Testis (tissue), 3 donors: ENCODE measurements around the gene P3H2. TPM values are rescaled to one million over a fixed set of nuclear protein-coding genes. Genes with fewer than 3 reads are reported as not detected.
A peak's percentile ranks its signal among the peaks of the same experiment; 100 is the strongest.

Source experiments
- DNase-seq: peaks from one replicate; pipeline ENCODE4 v3.0.0-alpha.2; 2019
- H3K27ac ChIP-seq, 2 donors: fragments of 200-600 bp; sonication (generic); one replicate each; pipeline ENCODE4 v1.5.1; 2019
- H3K27me3 ChIP-seq: fragments of 200-600 bp; sonication (generic); one replicate; pipeline ENCODE4 v1.5.1; 2019
- H3K36me3 ChIP-seq: fragments of 200-600 bp; sonication (generic); one replicate; pipeline ENCODE4 v1.5.1; 2017; ENCODE audit warnings: low read depth; ENCODE audit errors: missing control alignments
- H3K4me1 ChIP-seq: fragments of 200-600 bp; sonication (generic); one replicate; pipeline ENCODE4 v1.5.1; 2019
- H3K4me3 ChIP-seq, 2 donors: fragments of 200-600 bp; sonication (generic); one replicate each; pipeline ENCODE4 v1.5.1; 2017 to 2019
- H3K9me3 ChIP-seq: fragments of 200-600 bp; sonication (generic); one replicate; pipeline ENCODE4 v1.5.1; 2017
- POLR2A ChIP-seq: fragments of 450-650 bp; IDR thresholded peaks from one replicate; pipeline ENCODE4 v1.6.1; 2017; ENCODE audit warnings: antibody characterized with exemption, mild to moderate bottlenecking, moderate library complexity
- WGBS, 2 donors: methylation state at CpG; one replicate each; pipeline ENCODE4 v1.1.5; 2018; 5-methylcytosine and 5-hydroxymethylcytosine counted together
- intact Hi-C: fragments of 100-400 bp; cut with DNase I; formaldehyde crosslinking; loops from one replicate; pipeline ENCODE4 v1.15.1; 2023; ENCODE audit warnings: low total_unique reads
- polyA plus RNA-seq: library from polyadenylated mRNA; stranded (reverse); fragments of 350-450 nt; fragmentation: Illumina TruSeq; extraction: RNeasy Lipid Tissue Mini Kit (QIAGEN cat#74804); gene quantifications from one replicate; pipeline ENCODE4 v1.2.3, GENCODE V29; 2014; ENCODE audit warnings: low read depth, low replicate concordance; ENCODE audit not compliant: insufficient read depth
- total RNA-seq, 2 donors: library from RNA; depleted of rRNA; stranded (reverse); fragments of >200 nt; gene quantifications; one replicate each; pipeline ENCODE4 v1.2.3, GENCODE V29; 2016
- TF ChIP-seq, protein P1 (sequence below), 3 experiments: fragments of 450-650 bp in 2 of 3; fragments of 200-600 bp in 1 of 3; sonication (generic) in 1 of 3; IDR thresholded peaks; one replicate each; pipeline ENCODE4 v1.5.1; 2016 to 2019; ENCODE audit warnings: antibody characterized with exemption in 3 of 3, mild to moderate bottlenecking in 2 of 3, moderate library complexity in 1 of 3

P3H2 gene
- total and polyA plus RNA-seq, 3 donors from 2014 or later = 7.2 to 11.0 (median 10.1) TPM

DNA sequence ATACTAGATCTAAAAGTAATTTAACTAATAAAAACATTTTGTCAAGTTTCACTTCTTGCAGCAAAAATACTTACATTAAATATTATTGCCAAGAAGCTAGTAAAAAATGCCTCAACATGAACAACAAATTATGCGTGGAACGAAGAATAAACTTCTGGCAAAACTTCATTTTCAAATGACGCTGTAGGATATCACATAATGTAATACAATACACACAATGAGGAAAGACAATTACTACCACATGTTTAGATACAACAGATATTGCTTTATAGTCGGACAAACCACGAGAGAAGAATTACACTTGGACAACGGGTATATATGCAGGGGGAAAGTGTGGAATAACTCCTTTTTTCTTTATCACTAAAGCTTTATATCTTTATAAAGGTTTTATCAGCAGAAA is 21.6 kb downstream of the P3H2 start:
- intact Hi-C loops = no loop called here
- no peak overlapping the region for H3K27ac ChIP-seq
- H3K4me3 ChIP-seq = no peak overlapping the region
- no peaks in the 10 kb centered on the region for H3K9me3 ChIP-seq
- no peaks in the 10 kb centered on the region for H3K27me3 ChIP-seq
- peaks cover 6% of the 10 kb centered on the region for H3K4me1 ChIP-seq
- TF ChIP-seq POLR2A = no peak
- TF ChIP-seq, protein P1, sequence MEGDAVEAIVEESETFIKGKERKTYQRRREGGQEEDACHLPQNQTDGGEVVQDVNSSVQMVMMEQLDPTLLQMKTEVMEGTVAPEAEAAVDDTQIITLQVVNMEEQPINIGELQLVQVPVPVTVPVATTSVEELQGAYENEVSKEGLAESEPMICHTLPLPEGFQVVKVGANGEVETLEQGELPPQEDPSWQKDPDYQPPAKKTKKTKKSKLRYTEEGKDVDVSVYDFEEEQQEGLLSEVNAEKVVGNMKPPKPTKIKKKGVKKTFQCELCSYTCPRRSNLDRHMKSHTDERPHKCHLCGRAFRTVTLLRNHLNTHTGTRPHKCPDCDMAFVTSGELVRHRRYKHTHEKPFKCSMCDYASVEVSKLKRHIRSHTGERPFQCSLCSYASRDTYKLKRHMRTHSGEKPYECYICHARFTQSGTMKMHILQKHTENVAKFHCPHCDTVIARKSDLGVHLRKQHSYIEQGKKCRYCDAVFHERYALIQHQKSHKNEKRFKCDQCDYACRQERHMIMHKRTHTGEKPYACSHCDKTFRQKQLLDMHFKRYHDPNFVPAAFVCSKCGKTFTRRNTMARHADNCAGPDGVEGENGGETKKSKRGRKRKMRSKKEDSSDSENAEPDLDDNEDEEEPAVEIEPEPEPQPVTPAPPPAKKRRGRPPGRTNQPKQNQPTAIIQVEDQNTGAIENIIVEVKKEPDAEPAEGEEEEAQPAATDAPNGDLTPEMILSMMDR (IDR thresholded peaks at IDR 0.05) = no peak
- 88 to 89% methylated on average over 6 of the region's 6 CpGs for WGBS, 2 donors
- no peak for DNase-seq
- no peaks in the 10 kb centered on the region for H3K36me3 ChIP-seq

- Histone ChIP-seq H3K4me1 (peaks cover 7% of the 10 kb centered on the region), H3K27ac (no peak overlapping the region), H3K9me3 (no peaks in the 10 kb centered on the region), H3K36me3 (no peaks in the 10 kb centered on the region), H3K27me3 (no peaks in the 10 kb centered on the region), H3K4me3 (no peak overlapping the region)
- no peak for TF ChIP-seq POLR2A
- TF ChIP-seq, protein P1 (IDR thresholded peaks at IDR 0.05) = no peak
- 51 to 70% methylated on average over 3 of the region's 3 CpGs for WGBS, 2 donors
- DNase-seq = no peak
- intact Hi-C loops = no loop called here
Observed at GRCh38 chr3:190097617-190098016, 23.1 kb downstream of the P3H2 start.

GRCh38 chr3:190097025-190097424 is 23.7 kb downstream of the P3H2 start:
- no peak for DNase-seq
- TF ChIP-seq, protein P1 (IDR thresholded peaks at IDR 0.05) = no peak
- no peak for TF ChIP-seq POLR2A
- H3K9me3 ChIP-seq = no peaks in the 10 kb centered on the region
- H3K4me3 ChIP-seq = no peak overlapping the region
- intact Hi-C loops = no loop called here
- H3K4me1 ChIP-seq = peaks cover 7% of the 10 kb centered on the region
- 68 to 83% methylated on average over 4 of the region's 4 CpGs for WGBS, 2 donors
- no peak overlapping the region for H3K27ac ChIP-seq
- no peaks in the 10 kb centered on the region for H3K27me3 ChIP-seq
- no peaks in the 10 kb centered on the region for H3K36me3 ChIP-seq

DNA sequence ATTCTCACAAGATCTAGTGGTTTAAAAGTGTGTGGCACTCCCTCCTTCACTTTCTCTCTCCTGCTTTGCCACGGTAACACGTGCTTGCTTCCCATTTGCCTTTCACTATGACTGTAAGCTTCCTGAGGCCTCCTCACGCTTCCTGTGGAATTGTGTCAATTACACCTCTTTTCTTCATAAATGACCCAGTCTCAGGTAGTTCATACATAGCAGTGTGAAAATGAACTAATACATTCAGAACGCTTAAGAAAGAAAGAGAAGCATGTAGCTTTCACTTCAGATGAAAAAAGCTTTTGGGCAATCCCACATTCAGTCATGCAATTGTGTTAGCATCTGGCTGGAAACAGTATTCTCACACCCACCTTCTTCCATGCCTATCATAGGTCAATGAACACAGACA is 24.4 kb downstream of the P3H2 start:
- DNase-seq = no peak
- no peak overlapping the region for H3K4me3 ChIP-seq
- peaks cover 7% of the 10 kb centered on the region for H3K4me1 ChIP-seq
- no peak overlapping the region for H3K27ac ChIP-seq
- 84 to 95% methylated on average over 4 of the region's 4 CpGs for WGBS, 2 donors
- no peaks in the 10 kb centered on the region for H3K36me3 ChIP-seq
- H3K9me3 ChIP-seq = no peaks in the 10 kb centered on the region
- no peaks in the 10 kb centered on the region for H3K27me3 ChIP-seq
- intact Hi-C loops = no loop called here
- TF ChIP-seq POLR2A = no peak
- TF ChIP-seq, protein P1 (IDR thresholded peaks at IDR 0.05) = no peak

DNA sequence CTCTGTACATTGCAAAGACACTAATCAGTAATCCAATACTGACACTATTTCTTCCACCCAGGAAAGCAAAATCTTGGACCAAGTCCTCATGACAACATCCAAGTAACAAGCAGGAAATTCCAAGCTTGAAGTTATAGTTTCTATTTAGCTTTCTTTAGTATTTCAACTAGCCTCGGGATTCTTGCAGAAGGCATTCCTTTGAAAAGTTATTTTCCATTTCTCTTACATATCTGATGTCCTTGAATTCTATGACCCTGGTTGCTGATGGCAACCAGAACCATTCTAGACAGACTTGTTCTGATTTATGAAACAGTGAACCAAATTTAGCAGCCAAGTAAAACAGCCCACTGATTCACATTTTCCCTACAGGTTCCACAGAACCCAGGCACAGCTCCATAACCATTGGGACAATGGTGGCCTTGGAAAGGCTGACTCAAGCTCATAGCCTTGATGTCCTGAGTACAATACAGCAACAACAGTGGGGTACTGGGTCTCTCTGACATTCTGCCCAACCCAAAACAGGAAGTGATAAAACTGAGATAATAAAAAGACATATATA is 26.5 kb downstream of the P3H2 start:
- 25 to 26% methylated on average over 1 of the region's 1 CpG for WGBS, 2 donors
- peaks cover 7% of the 10 kb centered on the region for H3K4me1 ChIP-seq

More for the DNA sequence above, 26.5 kb downstream of the P3H2 start:
- Histone ChIP-seq H3K36me3 (no peaks in the 10 kb centered on the region), H3K27me3 (no peaks in the 10 kb centered on the region), H3K4me3 (no peak overlapping the region), H3K27ac (peak overlapping the region in 1 of 2 donors; percentile 1), H3K9me3 (no peaks in the 10 kb centered on the region)
- TF ChIP-seq, protein P1 (IDR thresholded peaks at IDR 0.05) = no peak
- no peak for TF ChIP-seq POLR2A
- intact Hi-C loops = no loop called here
- no peak for DNase-seq
